WTC11 (cell line): ENCODE data around the gene RLN3. TPM values are rescaled to one million over a fixed set of nuclear protein-coding genes. Genes with fewer than 3 reads are reported as not detected.
"Not testable (repeated sequence)": the region's sequence is repeated elsewhere in the genome, so short reads cannot be mapped to it uniquely, and the experiment has no call there.

ENCODE experiments used
- ATAC-seq: fragments of 200-7000 bp; cut with Tn5 transposase; 2 replicates; pipeline ENCODE4 v1.10.0; 2021; ENCODE audit warnings: mild to moderate bottlenecking, moderate library complexity
- CTCF ChIA-PET: fragments of 300-600 bp; sonication (Branson Sonifier 250); formaldehyde crosslinking; loops from one replicate; lab custom pipeline; 2021; ENCODE audit warnings: antibody characterized with exemption; lab: Charles Lee
- POLR2A ChIA-PET: fragments of 350-600 bp; sonication (Branson Sonifier 250); formaldehyde crosslinking; loops from one replicate; lab custom pipeline; 2021; ENCODE audit warnings: antibody characterized with exemption; lab: Charles Lee
- DNase-seq: peaks from one replicate; pipeline ENCODE4 v3.0.0; 2021; ENCODE audit warnings: low spot score
- H3K27ac Mint-ChIP-seq: 2 replicates; pipeline ENCODE4 v1.8.0; 2021; ENCODE audit warnings: mixed read lengths
- H3K27me3 Mint-ChIP-seq: 2 replicates; pipeline ENCODE4 v1.8.0; 2021; ENCODE audit warnings: low read depth, mild to moderate bottlenecking, moderate library complexity, mixed read lengths
- H3K36me3 Mint-ChIP-seq: 2 replicates; pipeline ENCODE4 v1.8.0; 2021; ENCODE audit warnings: mixed read lengths
- H3K4me1 Mint-ChIP-seq: 2 replicates; pipeline ENCODE4 v1.8.0; 2022; ENCODE audit warnings: mixed read lengths
- H3K4me3 Mint-ChIP-seq: 2 replicates; pipeline ENCODE4 v1.8.0; 2021; ENCODE audit warnings: mild to moderate bottlenecking, moderate library complexity, mixed read lengths
- H3K9me3 Mint-ChIP-seq: 2 replicates; pipeline ENCODE4 v1.8.0; 2021; ENCODE audit warnings: mixed read lengths
- FOXK1 ChIP-seq: sonication (generic); formaldehyde crosslinking; IDR thresholded peaks from 2 replicates; pipeline ENCODE4 v1.8.0; 2022; ENCODE audit warnings: mild to moderate bottlenecking, moderate library complexity, missing genetic modification reagents
- GABPB1 ChIP-seq: sonication (generic); formaldehyde crosslinking; IDR thresholded peaks from 2 replicates; pipeline ENCODE4 v1.8.1; 2023; ENCODE audit warnings: mild to moderate bottlenecking, missing genetic modification reagents
- SP1 ChIP-seq: sonication (generic); formaldehyde crosslinking; conservative IDR thresholded peaks from 2 replicates; pipeline ENCODE4 v1.8.1; 2022; ENCODE audit warnings: missing genetic modification reagents
- total RNA-seq: library from RNA; stranded (reverse); gene quantifications from 3 replicates; pipeline ENCODE4 v1.2.3, GENCODE V29; 2021
- TF ChIP-seq, protein P1 (sequence below): fragments of 200-600 bp; IDR thresholded peaks from 2 replicates; pipeline ENCODE4 v1.8.0; 2022; ENCODE audit warnings: antibody characterized with exemption
- TF ChIP-seq, protein P2 (sequence below): sonication (generic); formaldehyde crosslinking; IDR thresholded peaks from 2 replicates; pipeline ENCODE4 v1.8.0; 2022; ENCODE audit warnings: mild to moderate bottlenecking, missing genetic modification reagents
- TF ChIP-seq, protein P3 (sequence below): fragments of 250-450 bp; sonication (Bioruptor Pico); IDR thresholded peaks from 2 replicates; pipeline ENCODE4 v1.9.0; 2021; ENCODE audit warnings: mild to moderate bottlenecking, borderline replicate concordance

Gene RLN3
- total RNA-seq, 1 experiment from 2014 or later = not detected

DNA sequence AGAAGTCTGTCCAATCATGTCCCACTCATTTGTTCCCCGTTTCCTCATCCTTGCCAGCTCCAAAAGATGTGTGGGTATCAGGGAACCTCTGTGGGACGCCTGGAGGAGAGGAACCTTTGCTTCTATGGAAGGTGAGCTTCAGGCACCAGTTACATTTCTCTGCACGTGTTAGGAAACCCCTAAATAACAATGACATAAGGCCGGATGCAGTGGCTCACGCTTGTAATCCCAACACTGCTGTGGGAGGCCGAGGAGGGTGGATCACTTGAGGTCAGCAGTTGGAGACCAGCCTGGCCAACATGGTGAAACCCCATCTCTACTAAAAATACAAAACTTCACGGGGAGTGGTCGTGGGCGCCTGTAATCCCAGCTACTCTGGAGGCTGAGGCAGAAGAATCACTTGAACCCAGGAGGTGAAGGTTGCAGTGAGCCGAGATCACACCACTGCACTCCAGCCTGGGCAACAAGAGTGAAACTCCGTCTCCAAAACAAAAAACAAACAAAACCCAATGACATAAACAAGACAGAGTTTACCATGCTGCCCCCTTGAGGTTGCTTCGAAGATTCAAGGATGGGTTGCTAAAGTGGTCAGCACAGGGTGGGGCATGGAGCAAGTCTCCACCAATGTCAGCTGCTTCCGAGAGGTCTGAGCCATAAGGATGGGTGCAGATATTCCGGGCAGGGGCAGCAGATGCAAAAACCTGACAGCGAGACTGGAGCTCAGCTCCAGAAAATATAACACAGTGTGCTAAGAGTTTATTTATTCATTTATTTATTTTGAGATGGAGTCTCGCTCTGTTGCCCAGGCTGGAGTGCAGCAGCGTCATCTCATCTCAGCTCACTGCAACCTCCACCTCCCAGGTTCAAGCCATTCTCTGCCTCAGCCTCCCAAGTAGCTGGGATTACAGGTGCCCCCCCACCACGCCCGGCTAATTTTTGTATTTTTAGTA is 15.0 kb downstream of the RLN3 start:
- not testable (repeated sequence) for H3K9me3 Mint-ChIP-seq, H3K36me3 Mint-ChIP-seq, H3K27me3 Mint-ChIP-seq, H3K4me3 Mint-ChIP-seq, H3K4me1 Mint-ChIP-seq
- 0 out of 2 replicates have a peak, but pooled peaks have one; percentile 28 for TF ChIP-seq FOXK1
- TF ChIP-seq, protein P1, sequence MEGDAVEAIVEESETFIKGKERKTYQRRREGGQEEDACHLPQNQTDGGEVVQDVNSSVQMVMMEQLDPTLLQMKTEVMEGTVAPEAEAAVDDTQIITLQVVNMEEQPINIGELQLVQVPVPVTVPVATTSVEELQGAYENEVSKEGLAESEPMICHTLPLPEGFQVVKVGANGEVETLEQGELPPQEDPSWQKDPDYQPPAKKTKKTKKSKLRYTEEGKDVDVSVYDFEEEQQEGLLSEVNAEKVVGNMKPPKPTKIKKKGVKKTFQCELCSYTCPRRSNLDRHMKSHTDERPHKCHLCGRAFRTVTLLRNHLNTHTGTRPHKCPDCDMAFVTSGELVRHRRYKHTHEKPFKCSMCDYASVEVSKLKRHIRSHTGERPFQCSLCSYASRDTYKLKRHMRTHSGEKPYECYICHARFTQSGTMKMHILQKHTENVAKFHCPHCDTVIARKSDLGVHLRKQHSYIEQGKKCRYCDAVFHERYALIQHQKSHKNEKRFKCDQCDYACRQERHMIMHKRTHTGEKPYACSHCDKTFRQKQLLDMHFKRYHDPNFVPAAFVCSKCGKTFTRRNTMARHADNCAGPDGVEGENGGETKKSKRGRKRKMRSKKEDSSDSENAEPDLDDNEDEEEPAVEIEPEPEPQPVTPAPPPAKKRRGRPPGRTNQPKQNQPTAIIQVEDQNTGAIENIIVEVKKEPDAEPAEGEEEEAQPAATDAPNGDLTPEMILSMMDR = peak; percentile 43
- TF ChIP-seq, protein P2, sequence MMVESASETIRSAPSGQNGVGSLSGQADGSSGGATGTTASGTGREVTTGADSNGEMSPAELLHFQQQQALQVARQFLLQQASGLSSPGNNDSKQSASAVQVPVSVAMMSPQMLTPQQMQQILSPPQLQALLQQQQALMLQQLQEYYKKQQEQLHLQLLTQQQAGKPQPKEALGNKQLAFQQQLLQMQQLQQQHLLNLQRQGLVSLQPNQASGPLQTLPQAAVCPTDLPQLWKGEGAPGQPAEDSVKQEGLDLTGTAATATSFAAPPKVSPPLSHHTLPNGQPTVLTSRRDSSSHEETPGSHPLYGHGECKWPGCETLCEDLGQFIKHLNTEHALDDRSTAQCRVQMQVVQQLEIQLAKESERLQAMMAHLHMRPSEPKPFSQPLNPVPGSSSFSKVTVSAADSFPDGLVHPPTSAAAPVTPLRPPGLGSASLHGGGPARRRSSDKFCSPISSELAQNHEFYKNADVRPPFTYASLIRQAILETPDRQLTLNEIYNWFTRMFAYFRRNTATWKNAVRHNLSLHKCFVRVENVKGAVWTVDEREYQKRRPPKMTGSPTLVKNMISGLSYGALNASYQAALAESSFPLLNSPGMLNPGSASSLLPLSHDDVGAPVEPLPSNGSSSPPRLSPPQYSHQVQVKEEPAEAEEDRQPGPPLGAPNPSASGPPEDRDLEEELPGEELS = 0 out of 2 replicates have a peak, but pooled peaks have one; percentile 43
- TF ChIP-seq, protein P3, sequence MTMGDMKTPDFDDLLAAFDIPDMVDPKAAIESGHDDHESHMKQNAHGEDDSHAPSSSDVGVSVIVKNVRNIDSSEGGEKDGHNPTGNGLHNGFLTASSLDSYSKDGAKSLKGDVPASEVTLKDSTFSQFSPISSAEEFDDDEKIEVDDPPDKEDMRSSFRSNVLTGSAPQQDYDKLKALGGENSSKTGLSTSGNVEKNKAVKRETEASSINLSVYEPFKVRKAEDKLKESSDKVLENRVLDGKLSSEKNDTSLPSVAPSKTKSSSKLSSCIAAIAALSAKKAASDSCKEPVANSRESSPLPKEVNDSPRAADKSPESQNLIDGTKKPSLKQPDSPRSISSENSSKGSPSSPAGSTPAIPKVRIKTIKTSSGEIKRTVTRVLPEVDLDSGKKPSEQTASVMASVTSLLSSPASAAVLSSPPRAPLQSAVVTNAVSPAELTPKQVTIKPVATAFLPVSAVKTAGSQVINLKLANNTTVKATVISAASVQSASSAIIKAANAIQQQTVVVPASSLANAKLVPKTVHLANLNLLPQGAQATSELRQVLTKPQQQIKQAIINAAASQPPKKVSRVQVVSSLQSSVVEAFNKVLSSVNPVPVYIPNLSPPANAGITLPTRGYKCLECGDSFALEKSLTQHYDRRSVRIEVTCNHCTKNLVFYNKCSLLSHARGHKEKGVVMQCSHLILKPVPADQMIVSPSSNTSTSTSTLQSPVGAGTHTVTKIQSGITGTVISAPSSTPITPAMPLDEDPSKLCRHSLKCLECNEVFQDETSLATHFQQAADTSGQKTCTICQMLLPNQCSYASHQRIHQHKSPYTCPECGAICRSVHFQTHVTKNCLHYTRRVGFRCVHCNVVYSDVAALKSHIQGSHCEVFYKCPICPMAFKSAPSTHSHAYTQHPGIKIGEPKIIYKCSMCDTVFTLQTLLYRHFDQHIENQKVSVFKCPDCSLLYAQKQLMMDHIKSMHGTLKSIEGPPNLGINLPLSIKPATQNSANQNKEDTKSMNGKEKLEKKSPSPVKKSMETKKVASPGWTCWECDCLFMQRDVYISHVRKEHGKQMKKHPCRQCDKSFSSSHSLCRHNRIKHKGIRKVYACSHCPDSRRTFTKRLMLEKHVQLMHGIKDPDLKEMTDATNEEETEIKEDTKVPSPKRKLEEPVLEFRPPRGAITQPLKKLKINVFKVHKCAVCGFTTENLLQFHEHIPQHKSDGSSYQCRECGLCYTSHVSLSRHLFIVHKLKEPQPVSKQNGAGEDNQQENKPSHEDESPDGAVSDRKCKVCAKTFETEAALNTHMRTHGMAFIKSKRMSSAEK = 0 out of 2 replicates have a peak, but pooled peaks have one; percentile 20
- ChIA-PET CTCF (interaction anchor here (0.5 to 11.1 kb wide), 24 partner anchors 9 to 1973 kb away, joined by 3 to 187 read pairs (median 4); partner anchors contain the start of genes DCAF15, IL27RA, MISP3 and PALM3), POLR2A (interaction anchor here (0.7 to 1.1 kb wide), 3 partner anchors 11 to 111 kb away, joined by 3 to 4 read pairs (median 4); partner anchors contain the start of gene IL27RA)
- ATAC-seq = peak; percentile 96
- peak overlapping the region; percentile 99 for H3K27ac Mint-ChIP-seq
- DNase-seq = peak; percentile 76

DNA sequence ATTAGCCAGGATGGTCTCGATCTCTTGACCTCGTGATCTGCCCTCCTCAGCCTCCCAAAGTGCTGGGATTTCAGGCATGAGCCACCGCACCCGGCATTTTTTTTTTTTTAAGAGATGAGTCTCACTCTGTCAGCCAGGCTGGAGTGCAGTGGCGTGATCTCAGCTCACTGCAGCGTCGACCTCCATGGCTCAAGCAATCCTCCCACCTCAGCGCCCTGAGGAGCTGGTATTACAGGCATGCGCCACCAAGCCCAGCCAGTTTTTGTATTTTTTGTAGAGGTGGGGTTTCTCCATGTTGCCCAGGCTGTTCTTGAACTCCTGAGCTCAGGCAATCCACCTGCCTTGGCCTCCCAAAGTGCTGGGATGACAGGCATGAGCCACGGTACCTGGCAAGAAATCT is 19.9 kb downstream of the RLN3 start:
- H3K9me3 Mint-ChIP-seq, H3K4me3 Mint-ChIP-seq, H3K27me3 Mint-ChIP-seq, H3K4me1 Mint-ChIP-seq, ATAC-seq, H3K36me3 Mint-ChIP-seq, DNase-seq, H3K27ac Mint-ChIP-seq: not testable (repeated sequence)
- POLR2A ChIA-PET = interaction anchor here (1.2 kb wide), 1 partner anchor 10 kb away, joined by 5 read pairs; no protein-coding TSS in a partner anchor
- CTCF ChIA-PET = interaction anchor here (0.5 to 11.1 kb wide), 45 partner anchors 9 to 1185 kb away, joined by 3 to 187 read pairs (median 4); partner anchors contain the start of genes ASF1B, C19orf67, CC2D1A and DCAF15

DNA sequence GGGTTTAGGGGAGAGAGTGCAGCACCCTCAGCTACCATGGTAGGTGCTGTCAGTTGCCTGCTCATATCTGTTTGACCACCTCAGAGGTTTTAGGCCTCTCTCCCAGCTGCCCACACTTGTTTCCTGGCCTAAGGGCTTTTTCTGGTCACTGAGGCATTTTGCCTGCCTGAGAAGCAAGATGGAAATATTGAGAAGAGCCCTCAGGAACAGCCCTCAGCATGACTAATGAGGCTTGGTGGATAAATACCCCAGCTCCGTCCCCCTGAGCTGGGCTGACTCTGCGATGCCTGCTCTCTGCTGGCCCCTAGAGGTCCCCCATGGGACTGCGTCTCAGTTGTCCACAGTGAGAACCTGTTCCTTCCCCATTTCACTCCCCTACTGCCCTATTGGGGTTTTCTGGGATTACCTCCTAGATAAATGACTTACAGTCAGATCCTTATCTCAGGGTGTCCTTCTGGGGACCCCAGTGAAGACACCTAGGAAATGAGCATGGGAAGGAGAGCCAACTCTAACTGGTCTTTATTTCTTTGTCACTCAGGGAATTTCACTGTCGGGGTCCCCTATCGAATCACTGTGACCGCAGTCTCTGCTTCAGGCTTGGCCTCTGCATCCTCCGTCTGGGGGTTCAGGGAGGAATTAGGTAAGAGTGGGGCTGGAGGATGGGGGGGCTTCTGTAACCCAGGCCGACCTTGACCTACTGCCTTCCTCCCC is 20.6 kb downstream of the RLN3 start:
- Mint-ChIP-seq H3K27me3 (no peaks in the 10 kb centered on the region), H3K9me3 (no peaks in the 10 kb centered on the region), H3K36me3 (peaks cover 10% of the 10 kb centered on the region), H3K4me3 (no peak overlapping the region), H3K4me1 (no peaks in the 10 kb centered on the region), H3K27ac (no peak overlapping the region)
- peak; percentile 92 for DNase-seq
- ATAC-seq = peak; percentile 98
- CTCF ChIA-PET = interaction anchor here (0.5 to 11.1 kb wide), 46 partner anchors 9 to 1184 kb away, joined by 3 to 187 read pairs (median 4); partner anchors contain the start of genes ASF1B, C19orf67, CC2D1A and DCAF15
- TF ChIP-seq, protein P1 = peak; percentile 89
- TF ChIP-seq GABPB1 (CRISPR knock-in tag) (no peak), SP1 (CRISPR knock-in tag) (peak; percentile 31; the same call in 1 of the 2 replicates)
- POLR2A ChIA-PET = interaction anchor here (1.2 kb wide), 1 partner anchor 9 kb away, joined by 5 read pairs; no protein-coding TSS in a partner anchor
